GM21423 (cell line): ENCODE results near the gene DTD2.
"Not testable (repeated sequence)": the region's sequence is repeated elsewhere in the genome, so short reads cannot be mapped to it uniquely, and the experiment has no call there.

ENCODE experiments used
- ATAC-seq: cut with Tn5 transposase; IDR thresholded peaks from one replicate; pipeline ENCODE4 v1.9.1; 2021; ENCODE audit warnings: mild to moderate bottlenecking, moderate library complexity; ENCODE audit not compliant: unreplicated experiment

The DTD2 gene

DNA sequence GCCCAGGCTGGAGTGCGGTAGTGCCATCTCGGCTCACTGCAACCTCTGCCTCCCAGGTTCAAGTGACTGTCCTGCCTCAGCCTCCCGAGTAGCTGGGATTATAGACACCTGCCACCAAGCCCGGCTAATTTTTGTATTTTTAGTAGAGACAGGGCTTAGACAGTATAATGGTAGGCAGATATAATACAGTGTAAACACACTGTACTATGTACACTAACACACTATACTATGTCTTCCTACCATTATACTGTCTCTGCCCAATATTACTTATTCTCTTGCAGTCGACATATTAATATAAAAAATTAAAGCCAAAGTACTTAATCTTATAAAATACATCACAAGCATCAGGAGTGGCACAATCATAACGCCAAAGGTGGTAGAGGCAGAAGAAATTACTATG, 15.0 kb downstream of the DTD2 start:
- no peak for ATAC-seq

DNA sequence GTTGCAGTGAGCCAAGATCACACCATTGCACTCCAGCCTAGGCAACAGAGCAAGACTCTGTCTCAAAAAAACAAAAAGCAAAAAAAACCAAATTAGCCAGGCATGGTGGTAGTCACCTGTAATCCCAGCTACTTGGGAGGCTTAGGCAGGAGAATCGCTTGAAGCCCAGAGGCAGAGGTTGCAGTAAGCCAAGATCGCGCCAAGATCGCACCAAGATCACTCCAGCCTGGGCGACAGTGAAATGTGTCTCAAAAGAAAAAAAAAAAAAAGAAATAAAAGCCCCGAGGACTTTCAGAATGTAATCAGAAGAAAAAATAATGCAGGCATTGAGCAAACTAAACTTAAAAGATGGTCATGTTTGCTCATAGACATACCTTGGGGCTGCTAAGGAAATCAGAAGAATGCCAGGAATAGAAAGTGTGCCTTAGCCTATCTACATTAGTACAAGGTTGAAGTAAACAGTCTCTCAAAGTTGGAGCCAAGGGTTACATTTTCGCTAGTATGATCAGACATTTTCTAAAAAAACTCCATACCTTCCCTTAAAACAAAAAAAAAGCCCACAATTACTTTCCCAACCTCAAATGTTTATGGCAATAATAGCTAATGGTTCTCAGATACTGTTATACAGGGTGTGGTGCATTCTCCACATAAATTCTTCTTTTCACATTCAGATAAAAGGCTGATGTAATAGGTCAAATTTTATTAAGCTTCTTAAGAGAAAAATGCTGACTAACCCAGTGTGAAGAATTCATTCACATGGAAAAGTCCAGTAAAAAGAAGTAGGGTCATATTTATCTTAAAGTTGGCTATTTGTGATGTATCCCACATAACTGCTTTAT, 15.8 kb downstream of the DTD2 start:
- no peak for ATAC-seq

DNA sequence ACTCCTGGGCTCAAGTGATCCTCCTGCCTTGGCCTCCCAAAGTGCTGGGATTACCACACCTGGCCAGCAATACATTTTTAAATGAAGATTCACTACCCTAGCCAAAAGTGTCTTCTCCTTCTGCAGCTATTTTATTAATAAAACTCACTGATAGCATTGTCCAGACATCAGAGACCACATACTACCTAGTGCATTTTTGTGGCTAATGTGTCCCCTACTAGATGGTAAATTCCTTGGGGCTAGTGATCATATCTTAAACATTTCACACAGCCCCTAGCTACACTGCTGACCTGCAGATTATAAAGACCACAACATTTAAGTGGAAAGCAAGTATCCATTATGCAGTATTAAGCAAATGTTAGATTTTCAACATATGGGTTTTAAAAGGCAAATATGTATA, 17.0 kb downstream of the DTD2 start:
- ATAC-seq = no peak

DNA sequence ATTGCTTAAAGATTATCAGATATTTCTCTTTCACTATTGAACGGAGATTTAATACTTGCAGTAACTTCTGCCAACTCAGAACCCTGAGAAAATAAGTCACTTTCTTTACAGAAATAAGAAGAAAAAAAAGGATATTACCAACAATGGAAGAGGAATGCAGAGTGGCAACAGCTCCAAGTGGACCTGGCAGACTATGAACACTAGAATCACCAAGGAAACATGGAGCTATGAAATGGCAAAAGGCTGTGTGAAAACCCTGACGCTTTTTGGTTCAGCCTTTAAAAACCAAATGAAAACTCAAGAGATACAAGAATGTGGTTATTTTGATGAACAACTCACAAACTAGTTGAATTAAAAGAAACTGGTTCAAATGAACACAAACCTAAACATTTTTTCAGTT, 17.7 kb downstream of the DTD2 start:
- ATAC-seq = no peak

DNA sequence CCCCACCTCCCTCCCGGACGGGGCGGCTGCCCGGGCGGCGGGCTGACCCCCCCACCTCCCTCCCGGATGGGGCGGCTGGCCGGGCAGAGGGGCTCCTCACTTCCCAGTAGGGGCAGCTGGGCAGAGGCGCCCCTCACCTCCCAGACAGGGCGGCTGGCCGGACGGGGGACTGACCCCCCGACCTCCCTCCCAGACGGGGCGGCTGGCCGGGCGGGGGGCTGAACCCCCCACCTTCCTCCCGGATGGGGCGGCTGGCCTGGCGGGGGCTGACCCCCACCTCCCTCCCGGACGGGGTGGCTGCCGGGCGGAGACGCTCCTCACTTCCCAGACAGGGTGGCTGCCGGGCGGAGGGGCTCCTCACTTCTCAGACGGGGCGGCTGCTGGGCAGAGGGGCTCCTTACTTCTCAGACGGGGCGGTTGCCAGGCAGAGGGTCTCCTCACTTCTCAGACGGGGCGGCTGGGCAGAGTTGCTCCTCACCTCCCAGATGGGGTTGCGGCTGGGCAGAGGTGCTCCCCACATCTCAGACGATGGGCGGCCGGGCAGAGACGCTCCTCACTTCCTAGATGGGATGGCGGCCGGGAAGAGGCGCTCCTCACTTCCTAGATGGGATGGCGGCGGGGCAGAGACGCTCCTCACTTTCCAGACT, 20.1 kb downstream of the DTD2 start:
- not testable (repeated sequence) for ATAC-seq

DNA sequence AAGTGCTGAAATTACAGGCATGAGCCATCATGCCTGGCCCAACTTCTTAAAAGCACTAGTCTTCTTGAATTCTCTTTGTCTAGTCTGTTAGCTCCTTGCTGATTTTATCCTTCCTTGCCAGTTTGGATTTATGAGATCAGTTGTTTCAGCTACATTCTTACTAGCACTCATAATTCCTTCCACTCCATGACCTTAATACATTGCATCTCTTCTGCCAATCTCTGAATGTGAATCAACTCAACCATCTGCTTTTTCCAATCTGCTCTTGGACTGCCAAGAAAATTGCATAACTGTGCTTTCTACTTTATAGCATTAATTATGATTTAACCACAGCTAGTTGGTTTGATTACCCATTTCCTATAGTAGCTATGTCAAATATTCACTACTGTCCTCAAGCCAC, 22.0 kb downstream of the DTD2 start:
- ATAC-seq = no peak

DNA sequence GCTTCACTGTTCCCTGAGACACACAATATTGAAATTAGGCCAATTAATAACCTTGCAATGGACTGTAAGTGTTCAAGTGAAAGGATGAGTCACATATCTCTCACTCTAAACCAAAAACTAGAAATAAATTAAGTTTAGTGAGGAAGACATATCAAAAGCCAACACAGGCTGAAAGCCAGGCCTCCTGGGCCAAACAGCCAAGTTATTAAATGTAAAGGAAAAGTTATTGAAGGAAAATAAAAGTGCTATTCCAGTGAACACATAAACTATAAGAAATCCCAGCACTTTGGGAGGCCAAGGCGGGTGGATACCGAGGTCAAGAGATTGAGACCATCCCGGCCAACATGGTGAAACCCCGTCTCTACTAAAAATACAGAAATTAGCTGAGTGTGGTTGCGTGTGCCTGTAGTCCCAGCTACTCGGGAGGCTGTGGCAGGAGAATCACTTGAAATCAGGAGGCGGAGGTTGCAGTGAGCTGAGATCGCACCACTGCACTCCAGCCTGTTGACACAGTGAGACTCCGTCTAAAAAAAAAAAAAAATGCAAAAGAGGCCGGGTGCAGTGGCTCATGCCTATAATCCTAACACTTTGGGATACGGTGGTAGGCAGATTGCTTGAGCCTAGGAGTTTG, 26.6 kb downstream of the DTD2 start:
- ATAC-seq = no peak

DNA sequence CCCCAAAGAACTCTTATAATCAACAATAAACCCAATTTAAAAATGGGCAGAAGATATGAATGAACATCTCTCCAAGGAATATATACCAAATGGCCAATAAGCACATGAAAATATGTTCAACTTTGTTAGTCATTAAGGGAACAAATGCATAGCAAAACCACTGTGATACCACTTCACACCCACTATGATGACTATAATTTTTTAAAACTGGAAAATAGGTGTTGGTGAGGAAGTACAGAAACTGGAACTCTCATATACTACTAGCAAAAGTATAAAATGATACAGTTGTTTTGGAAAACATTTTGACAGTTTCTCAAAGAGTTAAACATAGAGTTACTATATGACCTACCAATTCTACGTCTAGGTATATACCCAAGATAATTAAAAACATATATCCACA, 27.5 kb downstream of the DTD2 start:
- ATAC-seq = no peak

DNA sequence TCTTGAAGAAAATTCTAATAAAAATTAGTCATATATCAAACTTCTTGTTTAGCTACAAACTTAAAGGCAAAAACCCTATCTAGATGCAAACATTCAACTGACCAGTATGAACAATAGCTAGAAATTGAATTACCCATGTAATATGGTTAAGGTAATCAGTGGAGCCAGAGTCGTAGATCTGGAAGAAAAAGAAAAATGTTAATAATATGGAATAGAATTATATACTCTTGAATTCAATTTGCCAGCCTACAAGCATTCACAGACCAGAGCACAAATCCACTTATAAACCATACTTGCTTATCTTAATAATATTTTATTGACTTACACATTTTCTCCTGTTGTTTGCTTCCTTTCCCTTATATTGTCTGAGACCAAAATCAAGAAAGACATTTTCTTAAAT, 29.3 kb downstream of the DTD2 start:
- no peak for ATAC-seq

DNA sequence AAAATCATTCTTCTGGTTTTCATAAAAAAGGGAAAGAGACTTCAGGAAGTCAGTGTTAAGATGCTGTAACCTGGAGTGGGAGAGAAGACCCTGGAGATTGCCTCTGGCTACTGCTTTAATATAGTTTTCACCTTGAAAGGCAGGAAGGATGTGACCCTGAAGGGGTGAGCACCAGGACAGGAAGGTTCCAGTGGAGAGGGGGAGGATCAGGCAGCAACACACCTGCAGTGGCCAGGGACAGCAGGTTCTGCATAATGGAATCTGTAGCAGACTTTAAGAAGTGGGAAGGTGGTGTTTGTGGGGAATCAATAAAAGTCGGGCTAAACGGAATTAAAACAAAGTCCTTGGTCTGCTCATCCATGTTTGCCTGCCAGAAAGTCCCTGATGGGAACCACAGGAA, 30.6 kb downstream of the DTD2 start:
- no peak for ATAC-seq

DNA sequence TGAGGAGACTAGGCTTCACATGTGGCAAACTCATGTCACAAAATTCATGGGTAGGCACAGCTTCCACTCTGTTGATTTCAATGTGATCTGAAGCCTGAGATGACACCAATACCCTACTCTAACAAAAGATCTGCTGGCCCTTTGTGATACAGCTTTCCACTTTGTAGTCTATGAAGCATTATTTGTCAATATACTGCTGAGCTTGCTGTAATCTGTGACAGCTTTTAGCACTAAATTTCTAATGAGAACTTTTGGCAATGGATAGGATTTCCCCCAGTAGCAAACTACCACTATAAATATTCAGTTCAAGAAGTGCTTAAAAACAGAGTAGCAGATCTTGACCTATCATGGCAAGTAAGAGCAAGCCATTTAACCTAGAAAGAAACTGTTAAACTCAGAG, 31.4 kb downstream of the DTD2 start:
- ATAC-seq = no peak

DNA sequence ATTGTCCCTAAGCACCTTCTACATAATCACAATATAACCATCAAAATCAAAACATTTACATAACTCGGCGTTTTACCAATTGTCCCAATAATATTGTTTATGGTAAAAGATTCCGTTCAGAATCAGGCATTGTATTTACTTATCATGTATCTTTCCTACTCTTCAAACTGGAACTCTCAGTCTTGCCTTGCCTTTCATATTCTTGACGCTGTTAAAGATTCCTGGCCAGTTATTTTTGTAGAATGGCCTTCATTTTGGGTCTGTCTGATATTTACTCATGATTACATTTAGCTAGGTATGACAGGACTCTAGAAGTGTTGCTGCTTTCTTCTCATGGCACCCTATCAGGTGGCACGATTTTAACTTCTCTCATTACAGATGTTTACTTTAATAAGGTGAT, 36.1 kb downstream of the DTD2 start:
- no peak for ATAC-seq

DNA sequence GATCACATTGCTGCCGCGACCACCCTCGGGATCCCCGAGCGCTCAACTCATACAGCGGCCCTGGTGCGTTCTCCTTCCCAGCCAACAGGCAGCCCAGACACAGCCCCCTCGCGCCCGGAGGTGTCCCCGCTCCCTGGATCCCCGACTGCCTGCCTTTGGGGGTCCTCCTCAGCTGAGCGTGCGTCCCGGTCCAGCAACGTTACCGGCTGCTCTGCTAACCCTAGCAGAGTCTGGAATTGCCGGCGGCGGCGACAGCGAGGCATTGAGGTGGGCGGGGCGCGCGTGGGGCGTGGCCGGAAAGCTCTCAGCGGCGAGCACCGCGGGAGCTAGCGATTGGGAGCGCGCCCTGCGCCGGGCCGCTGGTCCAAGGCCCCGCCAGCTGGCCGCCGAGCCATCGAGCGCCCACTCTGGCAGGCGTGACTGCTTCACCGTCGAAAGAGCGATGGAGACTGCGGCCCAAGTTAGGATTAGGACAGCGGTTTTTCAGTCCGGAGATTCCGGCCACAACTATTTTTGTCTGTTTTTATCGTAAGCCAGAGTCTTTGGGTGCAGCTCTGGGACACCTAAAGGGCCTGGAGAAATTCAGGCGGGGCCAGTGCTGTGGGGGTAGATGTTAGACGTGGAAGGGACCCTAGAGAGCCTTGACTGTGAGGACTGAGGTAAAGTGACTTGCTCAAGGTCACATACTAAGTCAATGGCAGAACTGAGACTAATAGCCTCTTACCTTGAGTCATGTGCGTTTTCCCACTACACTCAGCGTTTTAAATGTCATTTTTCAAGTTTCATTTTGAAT, 36.8 kb downstream of the DTD2 start, which contains the start of gene HEATR5A:
HEATR5A (minus strand) TSS at position 232 of the 793 bp plus-strand sequence. CDS start 17,575 bp downstream, outside the sequence.
- ATAC-seq = peak; percentile 96

DNA sequence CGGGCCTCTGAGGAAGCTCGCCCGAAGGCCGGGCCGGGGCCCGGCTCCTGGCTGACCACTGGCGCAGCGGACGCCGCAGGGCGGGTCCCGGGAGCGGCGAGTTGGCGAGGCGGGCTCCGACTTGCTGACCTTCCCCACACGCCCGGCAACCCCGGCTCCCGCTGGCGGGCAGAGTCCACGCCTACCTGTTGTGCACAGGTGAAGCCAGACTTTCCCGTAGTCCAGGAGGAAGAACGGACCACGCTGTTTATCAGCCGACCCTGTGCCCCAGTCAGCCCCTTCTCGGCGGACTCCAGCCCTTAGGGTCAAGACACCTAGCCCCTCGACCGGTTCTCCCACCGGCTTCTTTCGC, 37.4 kb downstream of the DTD2 start:
- peak; percentile 25 for ATAC-seq

DNA sequence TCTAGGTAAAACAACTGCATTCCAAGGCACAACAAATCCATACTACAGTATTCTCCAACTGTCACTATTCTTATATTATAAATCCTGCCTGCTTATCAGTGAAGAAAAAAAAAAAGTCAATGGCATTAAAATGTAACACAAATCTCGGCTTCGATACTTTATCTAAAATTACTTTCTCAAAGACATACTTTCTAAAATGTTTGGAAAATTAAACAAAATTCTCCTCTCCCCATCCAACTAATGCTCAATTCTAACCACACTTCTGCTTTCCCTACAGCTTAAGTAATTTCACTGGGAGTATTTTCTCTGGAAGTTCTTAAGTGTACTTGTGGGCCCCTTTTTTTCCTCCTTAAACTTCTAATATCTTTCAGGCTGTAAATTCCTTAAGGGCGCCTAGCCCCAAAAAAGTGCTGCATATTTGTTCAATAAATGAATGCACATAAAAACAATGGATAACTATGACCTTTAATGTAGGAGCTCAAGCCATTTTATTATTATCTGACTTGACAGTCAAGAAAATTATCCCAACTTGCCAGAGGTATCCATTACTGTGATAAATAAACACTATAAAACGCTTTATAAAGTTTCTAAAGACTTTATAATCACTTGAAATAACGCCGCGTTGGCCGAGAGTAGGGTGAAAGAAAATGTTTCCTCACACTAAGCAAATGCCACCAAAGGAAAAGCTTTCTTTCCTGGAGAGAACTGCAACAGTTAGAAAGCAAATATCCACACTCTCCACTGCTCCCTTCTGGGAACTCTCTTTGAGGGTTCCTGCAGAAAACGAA, 37.9 kb downstream of the DTD2 start:
- ATAC-seq = no peak

DNA sequence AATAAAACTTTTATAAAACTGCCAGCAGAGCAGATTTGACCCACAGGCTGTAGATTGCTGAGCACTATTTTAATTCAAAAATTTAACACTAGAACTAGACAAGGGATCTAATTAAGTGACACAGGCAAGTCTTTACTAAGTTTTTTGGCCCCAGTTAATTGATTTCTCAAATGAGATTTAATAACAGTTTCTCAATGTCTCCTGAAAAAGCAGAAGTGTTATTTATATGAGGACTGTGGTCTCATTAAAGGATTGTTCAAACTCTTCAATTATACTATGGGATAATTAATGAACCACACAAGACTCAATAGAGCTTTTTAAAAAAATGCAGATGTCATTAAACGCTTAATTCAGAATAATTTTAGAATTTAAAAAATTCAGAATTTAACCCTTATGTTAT, 38.9 kb downstream of the DTD2 start:
- no peak for ATAC-seq

DNA sequence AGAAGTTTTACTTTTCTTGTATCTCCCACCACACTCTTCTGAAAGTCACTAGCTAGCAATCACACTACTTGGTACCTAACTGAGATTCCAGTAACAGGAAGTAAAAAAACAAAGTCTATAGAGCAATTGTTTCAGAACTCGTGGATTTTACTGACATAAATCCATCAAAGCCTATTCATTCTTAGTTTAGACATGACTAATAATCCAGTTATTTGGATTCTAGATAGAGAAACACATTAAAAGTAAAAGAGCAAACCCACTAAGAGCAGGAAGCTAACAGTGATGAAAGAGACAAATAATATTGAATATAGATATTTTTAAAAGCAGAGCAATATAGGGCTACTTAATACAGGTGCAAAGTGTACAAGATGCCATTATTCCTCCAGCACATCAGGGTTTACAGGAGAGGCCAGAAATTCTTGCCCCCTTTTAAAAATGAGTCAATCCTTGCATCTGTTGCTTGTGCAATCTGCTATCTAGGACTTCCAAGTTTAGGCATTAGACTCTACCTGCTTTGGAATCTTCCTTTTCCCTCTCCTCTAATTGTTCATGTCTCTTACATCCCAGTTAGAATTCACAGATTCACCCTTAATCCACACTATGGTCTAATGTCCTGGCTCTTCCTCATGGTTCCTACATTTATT, 43.0 kb downstream of the DTD2 start:
- no peak for ATAC-seq

DNA sequence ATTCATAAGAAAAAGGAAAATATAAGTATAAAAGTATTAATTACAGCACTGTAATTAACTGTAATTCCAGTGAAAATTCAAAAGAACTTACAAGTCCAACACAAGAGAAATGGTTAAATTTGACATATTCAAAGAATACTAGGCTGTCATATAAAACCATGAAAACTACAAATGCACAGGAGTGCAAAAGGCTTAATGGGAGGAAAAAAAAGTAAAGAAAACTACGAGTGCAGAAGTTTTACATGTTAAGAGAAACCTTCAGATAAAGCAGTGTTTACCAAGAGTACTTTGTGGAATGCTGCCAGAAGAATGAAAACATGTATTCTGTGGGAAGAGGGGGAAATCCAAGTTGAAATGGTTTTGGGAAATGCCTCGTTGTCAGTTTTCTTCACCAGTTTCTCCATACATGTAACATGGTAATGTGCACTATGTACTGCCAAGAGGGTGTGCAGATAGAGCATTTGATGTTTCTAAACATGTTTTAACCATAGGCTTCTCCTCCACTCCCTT, 46.0 kb downstream of the DTD2 start:
- ATAC-seq = no peak

DNA sequence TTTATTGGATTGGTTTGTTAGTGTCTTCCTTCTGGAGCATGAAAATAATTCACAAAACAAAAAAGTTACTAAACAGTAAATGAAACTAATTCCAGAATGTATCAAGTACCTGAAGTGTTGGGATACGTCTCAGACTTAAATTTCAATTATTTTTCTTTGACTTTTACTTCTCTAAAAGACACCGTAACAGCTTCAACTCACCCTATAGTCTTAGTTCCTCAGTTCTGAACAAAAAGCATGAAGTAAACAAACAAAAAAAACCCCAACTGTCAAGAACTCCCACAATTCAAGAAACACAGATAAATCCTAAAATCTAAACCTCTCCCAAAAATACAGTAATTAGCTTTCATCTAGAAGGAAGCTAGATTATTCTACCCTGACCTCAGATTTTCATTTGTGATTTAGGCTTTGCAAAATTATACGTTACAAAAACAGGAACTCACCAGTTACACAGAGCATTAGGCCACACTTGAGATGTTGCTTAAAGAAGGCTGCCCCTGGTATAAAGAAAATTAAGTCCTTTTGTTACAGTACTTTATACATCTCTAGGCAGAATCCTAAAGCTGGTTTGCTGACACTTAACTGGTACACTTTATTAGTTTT, 47.2 kb downstream of the DTD2 start:
- no peak for ATAC-seq
